Fibroblast of mammary gland (primary cell): ENCODE measurements around the gene GATAD2A.

Experiments
- DNase-seq: peaks from one replicate; pipeline ENCODE4 v3.0.0-alpha.2; 2010; ENCODE audit warnings: low read depth
- H3K4me3 ChIP-seq: 2 replicates; pipeline ENCODE4 v1.5.1; 2011; ENCODE audit warnings: low read depth, mild to moderate bottlenecking, low read length, moderate library complexity; ENCODE audit not compliant: control insufficient read depth
- CTCF ChIP-seq: conservative IDR thresholded peaks from 2 replicates; pipeline ENCODE4 v1.5.1; 2011; ENCODE audit warnings: low read depth, low read length, inconsistent platforms; ENCODE audit not compliant: control insufficient read depth, insufficient read depth

GATAD2A gene

GRCh38 chr19:19381007-19381926 lies 24.2 kb upstream of the GATAD2A start:
- no peak for TF ChIP-seq CTCF
- no peak overlapping the region for H3K4me3 ChIP-seq
- DNase-seq: no peak

GRCh38 chr19:19382118-19382517 lies 23.4 kb upstream of the GATAD2A start:
- no peak for TF ChIP-seq CTCF
- no peak overlapping the region for H3K4me3 ChIP-seq
- DNase-seq: no peak

- no peak for DNase-seq
- TF ChIP-seq CTCF: no peak
These were observed 21.0 kb upstream of the GATAD2A start for GRCh38 chr19:19384486-19384885.

GRCh38 chr19:19385131-19385895 lies 20.2 kb upstream of the GATAD2A start:
- peak overlapping the region; percentile 80 for H3K4me3 ChIP-seq
- no peak for TF ChIP-seq CTCF
- peak; percentile 99 for DNase-seq

More at GRCh38 chr19:19384486-19384885, 21.0 kb upstream of the GATAD2A start:
- peak overlapping the region; percentile 51 for H3K4me3 ChIP-seq

GRCh38 chr19:19385896-19386869 lies 19.3 kb upstream of the GATAD2A start:
- peak overlapping the region; percentile 80 for H3K4me3 ChIP-seq
- TF ChIP-seq CTCF: no peak
- no peak for DNase-seq

- H3K4me3 ChIP-seq: peak overlapping the region; percentile 80
- no peak for TF ChIP-seq CTCF
These were observed 18.4 kb upstream of the GATAD2A start for GRCh38 chr19:19387108-19387507.

More at GRCh38 chr19:19387108-19387507, 18.4 kb upstream of the GATAD2A start:
- no peak for DNase-seq
